HepG2 (cell line): ENCODE measurements around the gene NKRF. TPM values are rescaled to one million over a fixed set of nuclear protein-coding genes. Genes with fewer than 3 reads are reported as not detected.

ENCODE experiments used
- ASH2L ChIP-seq: fragments of 300-600, 200-600 bp; sonication (generic); IDR thresholded peaks from 2 replicates; pipeline ENCODE4 v1.7.0; 2017; ENCODE audit warnings: low read depth, mild to moderate bottlenecking, moderate library complexity, mixed read lengths, low read length; ENCODE audit not compliant: insufficient read length
- CHD2 ChIP-seq: IDR thresholded peaks from 2 replicates; pipeline ENCODE4 v1.6.1; 2011; ENCODE audit warnings: low read depth, low read length, improper control_type of control experiment
- E2F1 ChIP-seq: sonication (generic); formaldehyde crosslinking; IDR thresholded peaks from 2 replicates; pipeline ENCODE4 v1.5.0; 2020; ENCODE audit warnings: missing genetic modification reagents
- ELF1 ChIP-seq: sonication (generic); formaldehyde crosslinking; IDR thresholded peaks from 2 replicates; pipeline ENCODE4 v1.4.0; 2020; ENCODE audit warnings: missing genetic modification reagents
- ELF3 ChIP-seq: IDR thresholded peaks from 2 replicates; pipeline ENCODE4 v1.6.1; 2016; ENCODE audit warnings: missing genetic modification reagents, missing compliant biosample characterization
- FOXK2 ChIP-seq: fragments of 450-650 bp; IDR thresholded peaks from 2 replicates; pipeline ENCODE4 v1.6.1; 2016
- GLI4 ChIP-seq: sonication (generic); formaldehyde crosslinking; IDR thresholded peaks from 2 replicates; pipeline ENCODE4 v1.5.1; 2020; ENCODE audit warnings: missing genetic modification reagents, mild to moderate bottlenecking, moderate library complexity, borderline replicate concordance
- HNRNPLL ChIP-seq: fragments of 200-400 bp; formaldehyde crosslinking; IDR thresholded peaks from 2 replicates; pipeline ENCODE4 v1.6.1; 2017; ENCODE audit warnings: mild to moderate bottlenecking, low read depth, low read length; ENCODE audit not compliant: poor library complexity, severe bottlenecking
- HOXA5 ChIP-seq: sonication (generic); formaldehyde crosslinking; IDR thresholded peaks from 2 replicates; pipeline ENCODE4 v1.4.0; 2020; ENCODE audit warnings: missing genetic modification reagents
- JUNB ChIP-seq: sonication (generic); formaldehyde crosslinking; IDR thresholded peaks from 2 replicates; pipeline ENCODE4 v1.8.0; 2022; ENCODE audit warnings: missing genetic modification reagents, mild to moderate bottlenecking, borderline replicate concordance
- KLF12 ChIP-seq: sonication (generic); formaldehyde crosslinking; IDR thresholded peaks from 2 replicates; pipeline ENCODE4 v1.4.0; 2020; ENCODE audit warnings: missing genetic modification reagents, borderline replicate concordance
- MED1 ChIP-seq: sonication (generic); formaldehyde crosslinking; IDR thresholded peaks from 2 replicates; pipeline ENCODE4 v1.4.0; 2020; ENCODE audit warnings: missing genetic modification reagents
- NFIC ChIP-seq: IDR thresholded peaks from 2 replicates; pipeline ENCODE4 v1.6.1; 2012; ENCODE audit warnings: mild to moderate bottlenecking, low read length, inconsistent platforms
- SAP130 ChIP-seq: IDR thresholded peaks from 2 replicates; pipeline ENCODE4 v1.6.1; 2016; ENCODE audit warnings: low read depth
- TAF1 ChIP-seq: sonication (generic); formaldehyde crosslinking; IDR thresholded peaks from 2 replicates; pipeline ENCODE4 v1.4.0; 2020; ENCODE audit warnings: missing genetic modification reagents
- ZFX ChIP-seq: sonication (generic); formaldehyde crosslinking; IDR thresholded peaks from 2 replicates; pipeline ENCODE4 v1.4.0; 2020; ENCODE audit warnings: mild to moderate bottlenecking, low read depth, missing genetic modification reagents, moderate library complexity
- ZNF274 ChIP-seq: sonication (generic); formaldehyde crosslinking; IDR thresholded peaks from 2 replicates; pipeline ENCODE4 v1.5.1; 2020; ENCODE audit warnings: mild to moderate bottlenecking, missing genetic modification reagents
- ZNF333 ChIP-seq: sonication (generic); formaldehyde crosslinking; IDR thresholded peaks from 2 replicates; pipeline ENCODE4 v1.4.0; 2020; ENCODE audit warnings: mild to moderate bottlenecking, missing genetic modification reagents, borderline replicate concordance
- ZNF446 ChIP-seq: sonication (generic); formaldehyde crosslinking; IDR thresholded peaks from 2 replicates; pipeline ENCODE4 v1.5.0; 2020; ENCODE audit warnings: mild to moderate bottlenecking, missing genetic modification reagents
- ZNF687 ChIP-seq: sonication (generic); formaldehyde crosslinking; IDR thresholded peaks from 2 replicates; pipeline ENCODE4 v1.5.1; 2020; ENCODE audit warnings: mild to moderate bottlenecking, missing genetic modification reagents, moderate library complexity
- ZNF772 ChIP-seq: sonication (generic); formaldehyde crosslinking; IDR thresholded peaks from 2 replicates; pipeline ENCODE4 v1.5.0; 2020; ENCODE audit warnings: mild to moderate bottlenecking, missing genetic modification reagents
- polyA plus RNA-seq, 8 experiments: library from polyadenylated mRNA; depleted of rRNA in 3 of 8; stranded (reverse) in 7 of 8; unstranded in 1 of 8; fragments of >200 nt; fragmentation: Illumina TruSeq in 4 of 8; extraction: Trizol in 4 of 8; gene quantifications; 2 replicates each; pipeline versions ENCODE4 v1.2.1 to v1.2.3, GENCODE V29; 2011 to 2016; ENCODE audit warnings: low read depth in 4 of 8, missing spikeins in 1 of 8, mixed read lengths in 1 of 8; ENCODE audit not compliant: insufficient read depth in 1 of 8
- total RNA-seq, 5 experiments: library from RNA; depleted of rRNA; stranded (reverse); fragments of >200 nt; fragmentation: Illumina TruSeq; extraction: Trizol; gene quantifications; 2 replicates each; pipeline ENCODE4 v1.2.3, GENCODE V29; 2016; ENCODE audit warnings: low read depth in 1 of 5
- TF ChIP-seq, protein P1 (sequence below): sonication (generic); formaldehyde crosslinking; IDR thresholded peaks from 2 replicates; pipeline ENCODE4 v1.5.0; 2020; ENCODE audit warnings: mild to moderate bottlenecking, missing genetic modification reagents
- TF ChIP-seq, protein P2 (sequence below): IDR thresholded peaks from 2 replicates; pipeline ENCODE4 v1.6.1; 2012; ENCODE audit warnings: inconsistent platforms

NKRF gene
- total and polyA plus RNA-seq, 2 of the 13 experiments (the other 11 are each of a cell fraction or from before 2014, with no cell fraction given): 3.3 to 6.0 TPM

DNA sequence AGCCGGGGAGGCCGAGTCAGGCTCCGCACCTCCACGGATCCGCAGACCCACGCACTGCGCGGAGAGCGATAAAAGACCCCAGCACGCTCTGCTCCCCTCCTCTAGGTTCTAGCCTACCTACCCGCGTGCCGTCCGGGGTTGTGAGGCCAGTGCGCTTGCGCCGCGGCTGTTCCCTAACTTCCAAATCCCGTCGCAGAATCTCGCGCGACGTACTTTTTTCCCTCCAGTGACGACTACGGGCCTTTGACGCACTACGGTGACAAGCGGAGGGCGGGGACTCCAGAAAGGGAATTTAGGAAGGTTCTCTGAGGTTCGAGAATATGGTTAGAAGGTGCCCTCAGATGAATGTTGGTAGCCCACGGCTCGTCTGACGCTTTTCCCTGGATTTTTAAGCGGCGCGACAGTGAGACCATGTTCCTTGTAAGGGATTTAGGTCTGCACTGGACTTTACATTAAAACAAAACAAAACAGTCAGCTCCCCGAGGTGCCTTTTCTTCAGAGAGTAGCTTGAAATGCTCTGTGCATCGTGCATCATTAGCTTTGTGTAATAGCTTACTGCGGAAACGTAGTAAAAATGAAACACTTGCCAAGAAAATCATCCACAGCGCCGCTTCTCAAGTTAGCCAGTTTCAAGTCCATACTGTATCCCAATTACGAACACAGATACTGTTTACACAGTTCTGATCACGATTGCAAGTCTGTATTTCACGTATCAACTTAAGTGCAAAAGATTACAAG lies at the start of gene NKRF (continued):
- peak; percentile 75 for TF ChIP-seq ZNF687 (CRISPR knock-in tag)
- TF ChIP-seq TAF1 (CRISPR knock-in tag): peak; percentile 74
- peak; percentile 43; the same call in 1 of the 2 replicates for TF ChIP-seq ELF1 (CRISPR knock-in tag)
- no peak for TF ChIP-seq ZNF446
- TF ChIP-seq CHD2: peak; percentile 95
- TF ChIP-seq E2F1 (CRISPR knock-in tag): no peak
- TF ChIP-seq NFIC: no peak
- TF ChIP-seq GLI4 (CRISPR knock-in tag): no peak
- TF ChIP-seq, protein P1, sequence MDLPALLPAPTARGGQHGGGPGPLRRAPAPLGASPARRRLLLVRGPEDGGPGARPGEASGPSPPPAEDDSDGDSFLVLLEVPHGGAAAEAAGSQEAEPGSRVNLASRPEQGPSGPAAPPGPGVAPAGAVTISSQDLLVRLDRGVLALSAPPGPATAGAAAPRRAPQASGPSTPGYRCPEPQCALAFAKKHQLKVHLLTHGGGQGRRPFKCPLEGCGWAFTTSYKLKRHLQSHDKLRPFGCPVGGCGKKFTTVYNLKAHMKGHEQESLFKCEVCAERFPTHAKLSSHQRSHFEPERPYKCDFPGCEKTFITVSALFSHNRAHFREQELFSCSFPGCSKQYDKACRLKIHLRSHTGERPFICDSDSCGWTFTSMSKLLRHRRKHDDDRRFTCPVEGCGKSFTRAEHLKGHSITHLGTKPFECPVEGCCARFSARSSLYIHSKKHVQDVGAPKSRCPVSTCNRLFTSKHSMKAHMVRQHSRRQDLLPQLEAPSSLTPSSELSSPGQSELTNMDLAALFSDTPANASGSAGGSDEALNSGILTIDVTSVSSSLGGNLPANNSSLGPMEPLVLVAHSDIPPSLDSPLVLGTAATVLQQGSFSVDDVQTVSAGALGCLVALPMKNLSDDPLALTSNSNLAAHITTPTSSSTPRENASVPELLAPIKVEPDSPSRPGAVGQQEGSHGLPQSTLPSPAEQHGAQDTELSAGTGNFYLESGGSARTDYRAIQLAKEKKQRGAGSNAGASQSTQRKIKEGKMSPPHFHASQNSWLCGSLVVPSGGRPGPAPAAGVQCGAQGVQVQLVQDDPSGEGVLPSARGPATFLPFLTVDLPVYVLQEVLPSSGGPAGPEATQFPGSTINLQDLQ (CRISPR knock-in tag): no peak
- no peak for TF ChIP-seq ZNF333 (CRISPR knock-in tag)
- TF ChIP-seq ELF3: 0 out of 2 replicates have a peak, but pooled peaks have one; percentile 35
- TF ChIP-seq HNRNPLL: peak; percentile 40
- TF ChIP-seq KLF12: no peak
- peak; percentile 43; the same call in 1 of the 2 replicates for TF ChIP-seq SAP130
- TF ChIP-seq FOXK2: no peak
- TF ChIP-seq MED1 (CRISPR knock-in tag): no peak
- TF ChIP-seq HOXA5 (CRISPR knock-in tag): no peak
- TF ChIP-seq ASH2L: peak; percentile 1
- no peak for TF ChIP-seq ZFX (CRISPR knock-in tag)
- no peak for TF ChIP-seq ZNF274 (CRISPR knock-in tag)
- TF ChIP-seq ZNF772 (CRISPR knock-in tag): 0 out of 2 replicates have a peak, but pooled peaks have one; percentile 18
- TF ChIP-seq JUNB (CRISPR knock-in tag): no peak
- TF ChIP-seq, protein P2, sequence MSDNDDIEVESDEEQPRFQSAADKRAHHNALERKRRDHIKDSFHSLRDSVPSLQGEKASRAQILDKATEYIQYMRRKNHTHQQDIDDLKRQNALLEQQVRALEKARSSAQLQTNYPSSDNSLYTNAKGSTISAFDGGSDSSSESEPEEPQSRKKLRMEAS: peak; percentile 75
